Measurements from ENCODE around the gene NPC1L1.
"Not testable (repeated sequence)": the region's sequence is repeated elsewhere in the genome, so short reads cannot be mapped to it uniquely, and the experiment has no call there.

Gene NPC1L1

GRCh38 chr7:44552473-44553005 lies 11.4 kb upstream of the NPC1L1 start:
- not testable (repeated sequence) for H3K4me1 Mint-ChIP-seq (ENCODE audit: low read depth); H3K36me3 Mint-ChIP-seq (ENCODE audit: low read depth); H3K9me3 Mint-ChIP-seq; H3K4me3 Mint-ChIP-seq; DNase-seq (ENCODE audit: low spot score); H3K27ac Mint-ChIP-seq
- peaks cover 17% of the 10 kb centered on the region for H3K27me3 Mint-ChIP-seq (ENCODE audit: low read depth)

- Mint-ChIP-seq H3K4me1 (ENCODE audit: low read depth) (peaks cover 6% of the 10 kb centered on the region), H3K4me3 (no peak overlapping the region), H3K9me3 (no peaks in the 10 kb centered on the region), H3K36me3 (ENCODE audit: low read depth) (no peaks in the 10 kb centered on the region), H3K27ac (no peak overlapping the region), H3K27me3 (ENCODE audit: low read depth) (peaks cover 21% of the 10 kb centered on the region)
- DNase-seq (ENCODE audit: low spot score) = no peak
Observed at GRCh38 chr7:44549457-44549856, 8.3 kb upstream of the NPC1L1 start.

GRCh38 chr7:44548893-44549292 lies 7.8 kb upstream of the NPC1L1 start:
- peaks cover 6% of the 10 kb centered on the region for H3K4me1 Mint-ChIP-seq (ENCODE audit: low read depth)
- H3K36me3 Mint-ChIP-seq (ENCODE audit: low read depth) = no peaks in the 10 kb centered on the region
- no peak for DNase-seq (ENCODE audit: low spot score)
- no peaks in the 10 kb centered on the region for H3K9me3 Mint-ChIP-seq
- no peak overlapping the region for H3K4me3 Mint-ChIP-seq
- H3K27ac Mint-ChIP-seq = no peak overlapping the region
- H3K27me3 Mint-ChIP-seq (ENCODE audit: low read depth) = peaks cover 21% of the 10 kb centered on the region

- Mint-ChIP-seq H3K36me3 (ENCODE audit: low read depth) (no peaks in the 10 kb centered on the region), H3K4me1 (ENCODE audit: low read depth) (peaks cover 6% of the 10 kb centered on the region), H3K9me3 (no peaks in the 10 kb centered on the region), H3K4me3 (no peak overlapping the region), H3K27me3 (ENCODE audit: low read depth) (peaks cover 17% of the 10 kb centered on the region), H3K27ac (no peak overlapping the region)
- no peak for DNase-seq (ENCODE audit: low spot score)
Observed at GRCh38 chr7:44547536-44548231, 6.6 kb upstream of the NPC1L1 start.

- no peaks in the 10 kb centered on the region for H3K9me3 Mint-ChIP-seq
- DNase-seq (ENCODE audit: low spot score) = no peak
- H3K4me1 Mint-ChIP-seq (ENCODE audit: low read depth) = no peaks in the 10 kb centered on the region
- peaks cover 3% of the 10 kb centered on the region for H3K27me3 Mint-ChIP-seq (ENCODE audit: low read depth)
- no peak overlapping the region for H3K27ac Mint-ChIP-seq
- no peaks in the 10 kb centered on the region for H3K36me3 Mint-ChIP-seq (ENCODE audit: low read depth)
- H3K4me3 Mint-ChIP-seq = no peak overlapping the region
Observed at GRCh38 chr7:44541876-44542610, 913 bp upstream of the NPC1L1 start.

- Mint-ChIP-seq H3K27ac (no peak overlapping the region), H3K27me3 (ENCODE audit: low read depth) (no peaks in the 10 kb centered on the region)
Observed at GRCh38 chr7:44540592-44541027, 520 bp downstream of the NPC1L1 start.

GRCh38 chr7:44539669-44540506 lies 1.2 kb downstream of the NPC1L1 start:
- DNase-seq (ENCODE audit: low spot score) = no peak
- Mint-ChIP-seq H3K9me3 (no peaks in the 10 kb centered on the region), H3K36me3 (ENCODE audit: low read depth) (no peaks in the 10 kb centered on the region), H3K27ac (no peak overlapping the region), H3K4me3 (no peak overlapping the region), H3K27me3 (ENCODE audit: low read depth) (no peaks in the 10 kb centered on the region), H3K4me1 (ENCODE audit: low read depth) (no peaks in the 10 kb centered on the region)

More at GRCh38 chr7:44540592-44541027, 520 bp downstream of the NPC1L1 start:
- no peak for DNase-seq (ENCODE audit: low spot score)
- no peaks in the 10 kb centered on the region for H3K36me3 Mint-ChIP-seq (ENCODE audit: low read depth)
- H3K4me3 Mint-ChIP-seq = no peak overlapping the region
- H3K4me1 Mint-ChIP-seq (ENCODE audit: low read depth) = no peaks in the 10 kb centered on the region
- H3K9me3 Mint-ChIP-seq = no peaks in the 10 kb centered on the region

GRCh38 chr7:44538798-44539668 lies 2.1 kb downstream of the NPC1L1 start:
- DNase-seq (ENCODE audit: low spot score) = no peak
- no peaks in the 10 kb centered on the region for H3K9me3 Mint-ChIP-seq
- no peaks in the 10 kb centered on the region for H3K27me3 Mint-ChIP-seq (ENCODE audit: low read depth)
- H3K36me3 Mint-ChIP-seq (ENCODE audit: low read depth) = no peaks in the 10 kb centered on the region
- H3K4me1 Mint-ChIP-seq (ENCODE audit: low read depth) = no peaks in the 10 kb centered on the region
- no peak overlapping the region for H3K4me3 Mint-ChIP-seq
- H3K27ac Mint-ChIP-seq = no peak overlapping the region

GRCh38 chr7:44538093-44538797 lies 2.9 kb downstream of the NPC1L1 start:
- Mint-ChIP-seq H3K9me3 (no peaks in the 10 kb centered on the region), H3K4me3 (no peak overlapping the region), H3K4me1 (ENCODE audit: low read depth) (no peaks in the 10 kb centered on the region), H3K36me3 (ENCODE audit: low read depth) (no peaks in the 10 kb centered on the region), H3K27me3 (ENCODE audit: low read depth) (no peaks in the 10 kb centered on the region), H3K27ac (no peak overlapping the region)
- no peak for DNase-seq (ENCODE audit: low spot score)

- H3K4me1 Mint-ChIP-seq (ENCODE audit: low read depth) = no peaks in the 10 kb centered on the region
- H3K36me3 Mint-ChIP-seq (ENCODE audit: low read depth) = no peaks in the 10 kb centered on the region
Observed at GRCh38 chr7:44537442-44537841, 3.7 kb downstream of the NPC1L1 start.

GRCh38 chr7:44536090-44536489 lies 5.0 kb downstream of the NPC1L1 start:
- no peak overlapping the region for H3K27ac Mint-ChIP-seq
- no peaks in the 10 kb centered on the region for H3K36me3 Mint-ChIP-seq (ENCODE audit: low read depth)
- H3K27me3 Mint-ChIP-seq (ENCODE audit: low read depth) = no peaks in the 10 kb centered on the region
- no peak for DNase-seq (ENCODE audit: low spot score)
- no peaks in the 10 kb centered on the region for H3K4me1 Mint-ChIP-seq (ENCODE audit: low read depth)
- H3K4me3 Mint-ChIP-seq = no peak overlapping the region
- no peaks in the 10 kb centered on the region for H3K9me3 Mint-ChIP-seq

More at GRCh38 chr7:44537442-44537841, 3.7 kb downstream of the NPC1L1 start:
- H3K27me3 Mint-ChIP-seq (ENCODE audit: low read depth) = no peaks in the 10 kb centered on the region
- no peak for DNase-seq (ENCODE audit: low spot score)
- no peak overlapping the region for H3K4me3 Mint-ChIP-seq
- H3K27ac Mint-ChIP-seq = no peak overlapping the region
- no peaks in the 10 kb centered on the region for H3K9me3 Mint-ChIP-seq

- no peaks in the 10 kb centered on the region for H3K9me3 Mint-ChIP-seq
- DNase-seq (ENCODE audit: low spot score) = no peak
- no peaks in the 10 kb centered on the region for H3K4me1 Mint-ChIP-seq (ENCODE audit: low read depth)
- no peak overlapping the region for H3K27ac Mint-ChIP-seq
- no peaks in the 10 kb centered on the region for H3K27me3 Mint-ChIP-seq (ENCODE audit: low read depth)
- no peak overlapping the region for H3K4me3 Mint-ChIP-seq
- H3K36me3 Mint-ChIP-seq (ENCODE audit: low read depth) = no peaks in the 10 kb centered on the region
Observed at GRCh38 chr7:44535348-44536064, 5.6 kb downstream of the NPC1L1 start.

All from T-helper 2 cell treated with Interferon-gamma antibody and Interleukin-4, amounts not matched to agents 5 μg/mL and 100 μg/mL, for 36 hours (primary cell).